Measurements from ENCODE around the gene EHMT1. TPM values are rescaled to one million over a fixed set of nuclear protein-coding genes. Genes with fewer than 3 reads are reported as not detected.

Gene EHMT1
- total RNA-seq, 1 donor from 2014 or later = 162 TPM

- peaks cover 10% of the 10 kb centered on the region for H3K9me3 Mint-ChIP-seq (ENCODE audit: unreplicated experiment)
- H3K36me3 Mint-ChIP-seq (ENCODE audit: unreplicated experiment) = peaks cover 18% of the 10 kb centered on the region
- no peak overlapping the region for H3K4me3 Mint-ChIP-seq (ENCODE audit: unreplicated experiment)
- H3K4me1 Mint-ChIP-seq (ENCODE audit: low read depth, unreplicated experiment) = no peaks in the 10 kb centered on the region
- no peak for TF ChIP-seq CTCF (IDR thresholded peaks at IDR 0.05; ENCODE audit: partially characterized antibody, unreplicated experiment)
- H3K27me3 Mint-ChIP-seq (ENCODE audit: unreplicated experiment) = no peaks in the 10 kb centered on the region
- DNase-seq = no peak
- no peak overlapping the region for H3K27ac Mint-ChIP-seq (ENCODE audit: unreplicated experiment)
These were observed 232.9 kb downstream of the EHMT1 start for GRCh38 chr9:137851516-137852267.

GRCh38 chr9:137853392-137853995 lies 234.7 kb downstream of the EHMT1 start:
- Mint-ChIP-seq H3K9me3 (ENCODE audit: unreplicated experiment) (peaks cover 10% of the 10 kb centered on the region), H3K4me3 (ENCODE audit: unreplicated experiment) (no peak overlapping the region), H3K27me3 (ENCODE audit: unreplicated experiment) (no peaks in the 10 kb centered on the region), H3K4me1 (ENCODE audit: low read depth, unreplicated experiment) (no peaks in the 10 kb centered on the region), H3K36me3 (ENCODE audit: unreplicated experiment) (peaks cover 18% of the 10 kb centered on the region), H3K27ac (ENCODE audit: unreplicated experiment) (no peak overlapping the region)
- no peak for DNase-seq
- no peak for TF ChIP-seq CTCF (IDR thresholded peaks at IDR 0.05; ENCODE audit: partially characterized antibody, unreplicated experiment)

GRCh38 chr9:137860361-137860760 lies 241.6 kb downstream of the EHMT1 start:
- peaks cover 8% of the 10 kb centered on the region for H3K9me3 Mint-ChIP-seq (ENCODE audit: unreplicated experiment)
- H3K27ac Mint-ChIP-seq (ENCODE audit: unreplicated experiment) = no peak overlapping the region
- no peaks in the 10 kb centered on the region for H3K4me1 Mint-ChIP-seq (ENCODE audit: low read depth, unreplicated experiment)
- no peak overlapping the region for H3K4me3 Mint-ChIP-seq (ENCODE audit: unreplicated experiment)
- no peak for DNase-seq
- TF ChIP-seq CTCF (IDR thresholded peaks at IDR 0.05; ENCODE audit: partially characterized antibody, unreplicated experiment) = no peak
- peaks cover 22% of the 10 kb centered on the region for H3K36me3 Mint-ChIP-seq (ENCODE audit: unreplicated experiment)
- H3K27me3 Mint-ChIP-seq (ENCODE audit: unreplicated experiment) = peaks cover 4% of the 10 kb centered on the region

- Mint-ChIP-seq H3K27ac (ENCODE audit: unreplicated experiment) (peak overlapping the region; percentile 31), H3K4me3 (ENCODE audit: unreplicated experiment) (peak overlapping the region; percentile 16), H3K4me1 (ENCODE audit: low read depth, unreplicated experiment) (no peaks in the 10 kb centered on the region), H3K9me3 (ENCODE audit: unreplicated experiment) (peaks cover 4% of the 10 kb centered on the region), H3K36me3 (ENCODE audit: unreplicated experiment) (peaks cover 6% of the 10 kb centered on the region), H3K27me3 (ENCODE audit: unreplicated experiment) (peaks cover 3% of the 10 kb centered on the region)
- no peak for TF ChIP-seq CTCF (IDR thresholded peaks at IDR 0.05; ENCODE audit: partially characterized antibody, unreplicated experiment)
- no peak for DNase-seq
These were observed 246.9 kb downstream of the EHMT1 start for GRCh38 chr9:137865581-137866145.
